Left lung (tissue), 10 donors: ENCODE results near the gene SMC4. TPM values are rescaled to one million over a fixed set of nuclear protein-coding genes. Genes with fewer than 3 reads are reported as not detected.

ENCODE experiments used
- ATAC-seq: fragments of 200-7000 bp; cut with Tn5 transposase; one replicate; pipeline ENCODE4 v1.9.1; 2020; ENCODE audit warnings: moderate library complexity
- DNase-seq, 4 donors: peaks; one replicate each; pipeline ENCODE4 v3.0.0-alpha.2; 2013 to 2020
- H3K27ac ChIP-seq, 2 donors: fragments of 200-600 bp; sonication (generic) in 1 of 2; one replicate each; pipeline versions ENCODE4 v1.5.0 to v1.8.0; 2020 to 2021
- H3K27me3 ChIP-seq, 2 donors: fragments of 200-600 bp; sonication (generic) in 1 of 2; one replicate each; pipeline versions ENCODE4 v1.5.0 to v1.8.0; 2020 to 2021
- H3K36me3 ChIP-seq, 2 donors: fragments of 200-600 bp; sonication (generic) in 1 of 2; one replicate each; pipeline versions ENCODE4 v1.5.0 to v1.8.0; 2020 to 2021
- H3K4me1 ChIP-seq, 2 donors: fragments of 200-600 bp; one replicate each; pipeline ENCODE4 v1.8.0; 2021
- H3K4me3 ChIP-seq, 2 donors: fragments of 200-600 bp; sonication (generic) in 1 of 2; one replicate each; pipeline versions ENCODE4 v1.5.0 to v1.8.0; 2020 to 2021; ENCODE audit warnings: mild to moderate bottlenecking in 1 of 2
- H3K9me3 ChIP-seq, 2 donors: fragments of 200-600 bp; sonication (generic) in 1 of 2; one replicate each; pipeline versions ENCODE4 v1.5.0 to v1.8.0; 2020 to 2021
- CTCF ChIP-seq, 2 donors: fragments of 200-600 bp; sonication (generic) in 1 of 2; IDR thresholded peaks; one replicate each; pipeline versions ENCODE4 v1.5.0 to v1.8.0; 2021; ENCODE audit warnings: antibody characterized with exemption in 2 of 2
- intact Hi-C, 2 donors: fragments of 100-400 bp; cut with DNase I; formaldehyde crosslinking; loops; one replicate each; pipeline versions ENCODE4 v1.11.2 to v1.14.2; 2022
- polyA plus RNA-seq, 6 donors: library from polyadenylated mRNA; unstranded; fragments of 120-200 nt; gene quantifications; one replicate each; pipeline ENCODE4 v1.2.1, GENCODE V29; 2013; ENCODE audit not compliant: insufficient read length in 6 of 6
- total RNA-seq, 2 donors: library from RNA; stranded (reverse); fragmentation: NEBNext Ultra II Directional; extraction: Animal tissue kit (Norgen Biotek cat#: 25700); gene quantifications; one replicate each; pipeline ENCODE4 v1.2.1, GENCODE V29; 2021
- donor health status: DM: no; HTN: yes; CAD: no.
- donor health status: DM: no; HTN: no; CAD: no.

Gene SMC4
- total and polyA plus RNA-seq, 8 donors: 68.6 to 224 (median 142) TPM

- no peak for TF ChIP-seq CTCF (IDR thresholded peaks at IDR 0.05)
- Histone ChIP-seq H3K4me1 (no peaks in the 10 kb centered on the region), H3K36me3 (no peaks in the 10 kb centered on the region), H3K27ac (no peak overlapping the region), H3K27me3 (no peaks in the 10 kb centered on the region), H3K9me3 (peaks cover 0 to 21% of the 10 kb centered on the region in 2 donors), H3K4me3 (no peak overlapping the region)
- intact Hi-C loops: no loop called here
- ATAC-seq (no peak), DNase-seq (no peak)
Measured at GRCh38 chr3:160473978-160474377, 74.5 kb downstream of the SMC4 start.

GRCh38 chr3:160474416-160474838, 75.0 kb downstream of the SMC4 start:
- no peaks in the 10 kb centered on the region for H3K4me1 ChIP-seq
- ATAC-seq (no peak), DNase-seq (no peak)
- H3K36me3 ChIP-seq: no peaks in the 10 kb centered on the region
- intact Hi-C loops: no loop called here
- no peak overlapping the region for H3K4me3 ChIP-seq
- no peak overlapping the region for H3K27ac ChIP-seq
- no peaks in the 10 kb centered on the region for H3K27me3 ChIP-seq
- peaks cover 0 to 21% of the 10 kb centered on the region in 2 donors for H3K9me3 ChIP-seq
- TF ChIP-seq CTCF (IDR thresholded peaks at IDR 0.05): no peak

- Histone ChIP-seq H3K27ac (no peak overlapping the region), H3K4me3 (no peak overlapping the region), H3K9me3 (peaks cover 0 to 14% of the 10 kb centered on the region in 2 donors), H3K4me1 (no peaks in the 10 kb centered on the region), H3K27me3 (no peaks in the 10 kb centered on the region), H3K36me3 (no peaks in the 10 kb centered on the region)
- DNase-seq (no peak), ATAC-seq (no peak)
- intact Hi-C loops: no loop called here
- no peak for TF ChIP-seq CTCF (IDR thresholded peaks at IDR 0.05)
Measured at GRCh38 chr3:160475153-160475552, 75.7 kb downstream of the SMC4 start.

GRCh38 chr3:160475884-160476283, 76.4 kb downstream of the SMC4 start:
- H3K4me1 ChIP-seq: no peaks in the 10 kb centered on the region
- H3K27me3 ChIP-seq: no peaks in the 10 kb centered on the region
- no peaks in the 10 kb centered on the region for H3K36me3 ChIP-seq
- TF ChIP-seq CTCF (IDR thresholded peaks at IDR 0.05): no peak
- peaks cover 0 to 7% of the 10 kb centered on the region in 2 donors for H3K9me3 ChIP-seq
- no peak overlapping the region for H3K4me3 ChIP-seq
- DNase-seq (no peak), ATAC-seq (no peak)
- intact Hi-C loops: no loop called here
- no peak overlapping the region for H3K27ac ChIP-seq

GRCh38 chr3:160477750-160478149, 78.3 kb downstream of the SMC4 start:
- no peak for ATAC-seq
- no peaks in the 10 kb centered on the region for H3K4me1 ChIP-seq

More at GRCh38 chr3:160477750-160478149, 78.3 kb downstream of the SMC4 start:
- DNase-seq: no peak
- no peaks in the 10 kb centered on the region for H3K27me3 ChIP-seq
- H3K36me3 ChIP-seq: no peaks in the 10 kb centered on the region
- H3K4me3 ChIP-seq: no peak overlapping the region
- TF ChIP-seq CTCF (IDR thresholded peaks at IDR 0.05): no peak
- no peak overlapping the region for H3K27ac ChIP-seq
- no peaks in the 10 kb centered on the region for H3K9me3 ChIP-seq
- intact Hi-C loops: no loop called here
